ENCODE measurements around the gene VGLL4. TPM values are rescaled to one million over a fixed set of nuclear protein-coding genes. Genes with fewer than 3 reads are reported as not detected.

The VGLL4 gene
- total RNA-seq, 1 experiment from 2014 or later = 26.9 TPM

- Histone ChIP-seq H3K9me3 (ENCODE audit: control insufficient read depth in 1 of 2, insufficient read depth in 1 of 2, low read depth in 1 of 2, low read length in 2 of 2) (no peaks in the 10 kb centered on the region), H3K9me2 (ENCODE audit: insufficient read depth) (no peaks in the 10 kb centered on the region), H3K79me2 (ENCODE audit: insufficient read depth, low read length) (0 out of 2 replicates have a peak, but pooled peaks cover 3% of the 10 kb centered on the region), H3K4me3 (replicated peaks in 1 of 2; ENCODE audit: low read depth in 1 of 2, low read length in 2 of 2) (no peak overlapping the region), H3K36me3 (ENCODE audit: control insufficient read depth in 1 of 2, insufficient read depth in 2 of 2, low read length in 2 of 2) (no peaks in the 10 kb centered on the region; a peak in 1 of 4 replicates), H3K4me2 (ENCODE audit: low read length) (no peak overlapping the region), H3K27ac (ENCODE audit: low read depth, low read length) (no peak overlapping the region), H3K9ac (ENCODE audit: low read length) (no peak overlapping the region), H4K20me1 (ENCODE audit: insufficient read depth) (peaks cover 7% of the 10 kb centered on the region; the same call in 1 of the 2 replicates), H3K4me1 (ENCODE audit: control insufficient read depth in 1 of 2, insufficient read depth in 2 of 2, low read length in 2 of 2) (no peaks in the 10 kb centered on the region; a peak in 1 of 4 replicates), H2AFZ (ENCODE audit: low read depth, low read length, poor library complexity, severe bottlenecking) (no peak overlapping the region), H3K27me3 (ENCODE audit: insufficient read depth, low read length) (no peaks in the 10 kb centered on the region)
- ChIA-PET CTCF (no interaction called here), RAD21 (ENCODE audit: low non-redundant PET in 1 of 2, low total read pairs in 2 of 2, uncharacterized antibody in 2 of 2, unreplicated experiment in 2 of 2) (no interaction called here), POLR2A (no interaction called here)
- no peak for DNase-seq (ENCODE audit: low read depth, low spot score)
- TF ChIP-seq SIN3A (IDR thresholded peaks at IDR 0.05; ENCODE audit: low read depth) (no peak), SRF (IDR thresholded peaks at IDR 0.05; ENCODE audit: low read depth) (no peak), TCF7L2 (IDR thresholded peaks at IDR 0.05; ENCODE audit: borderline replicate concordance, extremely low read depth, insufficient read depth, insufficient read length) (no peak), ZNF274 (IDR thresholded peaks at IDR 0.05; ENCODE audit: low read depth, low read length) (no peak), EZH2 (IDR thresholded peaks at IDR 0.05) (no peak), ZFX (IDR thresholded peaks at IDR 0.05) (no peak), REST (IDR thresholded peaks at IDR 0.05; ENCODE audit: low read depth) (no peak), SP1 (IDR thresholded peaks at IDR 0.05; ENCODE audit: low read depth) (no peak), CEBPB (IDR thresholded peaks at IDR 0.05; ENCODE audit: low read depth) (no peak)
- TF ChIP-seq, protein P1, sequence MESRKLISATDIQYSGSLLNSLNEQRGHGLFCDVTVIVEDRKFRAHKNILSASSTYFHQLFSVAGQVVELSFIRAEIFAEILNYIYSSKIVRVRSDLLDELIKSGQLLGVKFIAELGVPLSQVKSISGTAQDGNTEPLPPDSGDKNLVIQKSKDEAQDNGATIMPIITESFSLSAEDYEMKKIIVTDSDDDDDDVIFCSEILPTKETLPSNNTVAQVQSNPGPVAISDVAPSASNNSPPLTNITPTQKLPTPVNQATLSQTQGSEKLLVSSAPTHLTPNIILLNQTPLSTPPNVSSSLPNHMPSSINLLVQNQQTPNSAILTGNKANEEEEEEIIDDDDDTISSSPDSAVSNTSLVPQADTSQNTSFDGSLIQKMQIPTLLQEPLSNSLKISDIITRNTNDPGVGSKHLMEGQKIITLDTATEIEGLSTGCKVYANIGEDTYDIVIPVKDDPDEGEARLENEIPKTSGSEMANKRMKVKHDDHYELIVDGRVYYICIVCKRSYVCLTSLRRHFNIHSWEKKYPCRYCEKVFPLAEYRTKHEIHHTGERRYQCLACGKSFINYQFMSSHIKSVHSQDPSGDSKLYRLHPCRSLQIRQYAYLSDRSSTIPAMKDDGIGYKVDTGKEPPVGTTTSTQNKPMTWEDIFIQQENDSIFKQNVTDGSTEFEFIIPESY (IDR thresholded peaks at IDR 0.05; ENCODE audit: extremely low read depth, insufficient replicate concordance, low read length) = no peak
- TF ChIP-seq, protein P2, sequence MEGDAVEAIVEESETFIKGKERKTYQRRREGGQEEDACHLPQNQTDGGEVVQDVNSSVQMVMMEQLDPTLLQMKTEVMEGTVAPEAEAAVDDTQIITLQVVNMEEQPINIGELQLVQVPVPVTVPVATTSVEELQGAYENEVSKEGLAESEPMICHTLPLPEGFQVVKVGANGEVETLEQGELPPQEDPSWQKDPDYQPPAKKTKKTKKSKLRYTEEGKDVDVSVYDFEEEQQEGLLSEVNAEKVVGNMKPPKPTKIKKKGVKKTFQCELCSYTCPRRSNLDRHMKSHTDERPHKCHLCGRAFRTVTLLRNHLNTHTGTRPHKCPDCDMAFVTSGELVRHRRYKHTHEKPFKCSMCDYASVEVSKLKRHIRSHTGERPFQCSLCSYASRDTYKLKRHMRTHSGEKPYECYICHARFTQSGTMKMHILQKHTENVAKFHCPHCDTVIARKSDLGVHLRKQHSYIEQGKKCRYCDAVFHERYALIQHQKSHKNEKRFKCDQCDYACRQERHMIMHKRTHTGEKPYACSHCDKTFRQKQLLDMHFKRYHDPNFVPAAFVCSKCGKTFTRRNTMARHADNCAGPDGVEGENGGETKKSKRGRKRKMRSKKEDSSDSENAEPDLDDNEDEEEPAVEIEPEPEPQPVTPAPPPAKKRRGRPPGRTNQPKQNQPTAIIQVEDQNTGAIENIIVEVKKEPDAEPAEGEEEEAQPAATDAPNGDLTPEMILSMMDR (IDR thresholded peaks at IDR 0.05 in 2 of 3, conservative IDR thresholded peaks at IDR 0.05 in 1 of 3; ENCODE audit: borderline replicate concordance in 1 of 3, insufficient read depth in 1 of 3, low read depth in 2 of 3, low read length in 2 of 3) = no peak
- BruUV-seq (replicated peaks) = no TSS peak
- ATAC-seq = no peak
- intact Hi-C loops (cut with micrococcal nuclease) = no loop called here
Observed at GRCh38 chr3:11558411-11558903, 85.3 kb downstream of the VGLL4 start.
